NOMO-1 (cell line): ENCODE data around the gene ARSI.
"Not testable (repeated sequence)": the region's sequence is repeated elsewhere in the genome, so short reads cannot be mapped to it uniquely, and the experiment has no call there.

Source experiments
- DNase-seq, 2 experiments: peaks; one replicate each; lab custom pipeline; 2025; ENCODE audit not compliant: unreplicated experiment in 2 of 2; lab: John Stamatoyannopoulos, UW

ARSI gene

DNA sequence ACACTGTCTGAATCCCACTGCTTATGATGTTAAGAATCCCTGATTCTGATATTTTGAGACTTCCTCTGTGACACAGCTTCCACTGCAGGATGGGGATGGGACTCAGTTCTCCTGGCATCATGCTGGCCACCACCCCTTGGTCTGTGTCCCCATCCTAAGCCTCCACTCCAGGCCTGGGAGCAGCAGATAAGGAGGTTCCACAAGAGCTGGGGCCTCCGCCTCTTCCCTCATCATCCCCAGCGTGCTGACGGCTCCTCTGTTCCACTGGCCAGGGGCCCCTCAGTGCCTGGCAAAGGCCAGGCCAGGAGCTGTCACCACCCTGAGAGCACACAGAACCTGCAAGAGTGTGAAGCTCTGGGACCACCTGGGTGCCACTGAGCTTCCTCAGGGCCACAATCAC is 53.8 kb downstream of the ARSI start:
- DNase-seq = no peak

DNA sequence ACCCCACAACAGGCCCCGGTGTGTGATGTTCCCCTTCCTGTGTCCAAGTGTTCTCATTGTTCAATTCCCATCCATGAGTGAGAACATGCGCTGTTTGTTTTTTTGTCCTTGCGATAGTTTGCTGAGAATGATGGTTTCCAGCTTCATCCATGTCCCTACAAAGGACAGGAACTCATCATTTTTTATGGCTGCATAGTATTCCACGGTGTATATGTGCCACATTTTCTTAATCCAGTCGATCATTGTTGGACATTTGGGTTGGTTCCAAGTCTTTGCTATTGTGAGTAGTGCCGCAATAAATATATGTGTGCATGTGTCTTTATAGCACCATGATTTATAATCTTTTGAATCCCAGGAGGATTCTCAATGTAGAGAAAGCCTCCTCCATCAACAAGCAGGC is 54.2 kb downstream of the ARSI start:
- not testable (repeated sequence) for DNase-seq

DNA sequence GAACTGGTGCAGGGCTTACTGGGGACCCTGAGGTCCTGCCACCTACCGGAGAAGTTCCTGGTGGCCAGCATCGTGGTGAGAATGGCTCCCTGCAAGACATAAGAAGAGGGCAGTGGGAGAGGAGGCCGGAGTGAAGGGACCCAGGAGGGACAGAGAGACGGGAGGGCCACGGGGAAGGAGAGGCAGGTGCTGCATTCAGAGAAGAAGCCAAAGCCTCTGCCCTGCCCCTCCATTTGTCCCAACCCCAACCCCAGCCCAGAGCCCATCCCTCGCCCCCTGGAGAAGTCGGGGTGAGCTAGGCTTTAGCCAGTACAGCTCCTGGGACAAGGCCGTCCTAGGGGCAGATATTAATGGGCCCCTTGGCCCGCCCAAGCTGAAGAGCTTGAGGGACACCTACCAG is 55.0 kb downstream of the ARSI start:
- DNase-seq = no peak

DNA sequence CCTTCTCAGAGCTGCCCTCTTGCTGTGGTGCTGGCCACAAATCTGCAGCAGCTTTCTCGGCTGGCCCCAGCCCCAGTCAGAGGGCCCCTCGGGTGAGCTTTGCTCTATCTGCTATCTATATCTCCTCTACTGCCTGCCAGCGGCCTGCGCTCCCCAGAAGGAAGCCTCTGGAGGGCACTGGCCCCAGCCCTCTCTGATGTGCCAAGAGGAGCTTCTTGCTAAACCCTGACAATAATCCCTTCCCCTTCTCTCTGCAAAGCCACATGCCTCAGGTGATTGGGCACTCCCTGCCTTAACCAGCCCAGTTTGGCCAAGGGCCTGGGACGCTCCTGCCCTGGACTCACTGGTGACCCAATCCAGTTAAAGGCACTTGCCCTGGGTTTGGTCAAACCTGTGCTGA is 55.9 kb downstream of the ARSI start:
- no peak for DNase-seq

DNA sequence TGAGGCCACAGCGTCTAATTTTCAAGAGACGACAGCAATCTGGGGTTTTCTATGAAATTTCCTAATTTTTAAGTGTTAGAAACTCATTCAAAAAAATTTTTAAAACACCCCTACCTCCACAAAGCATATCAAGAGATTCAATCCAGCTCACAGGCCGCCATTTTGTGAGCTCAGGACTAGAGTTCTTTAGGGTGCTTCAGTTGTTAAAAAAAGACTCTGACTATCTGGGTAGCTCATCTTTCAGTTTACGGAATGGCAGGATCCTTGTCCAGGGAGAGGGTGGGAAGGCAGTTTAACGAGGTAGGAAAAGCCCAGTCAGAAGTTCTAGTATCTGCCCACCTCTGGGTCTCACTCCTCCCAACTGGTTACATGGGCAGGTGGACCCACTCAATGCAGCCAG is 56.3 kb downstream of the ARSI start:
- no peak for DNase-seq
